Kidney epithelial cell (primary cell): Measurements from ENCODE around the gene TXNDC2. TPM values are rescaled to one million over a fixed set of nuclear protein-coding genes. Genes with fewer than 3 reads are reported as not detected.
"Not testable (repeated sequence)": the region's sequence is repeated elsewhere in the genome, so short reads cannot be mapped to it uniquely, and the experiment has no call there.

ENCODE experiments used
- DNase-seq: peaks from one replicate; pipeline ENCODE4 v3.0.0-alpha.2; 2010; ENCODE audit warnings: low read depth
- H3K27me3 ChIP-seq: 2 replicates; pipeline ENCODE4 v1.6.0; 2011; ENCODE audit warnings: low read length; ENCODE audit not compliant: control insufficient read depth, insufficient read depth
- H3K36me3 ChIP-seq: 2 replicates; pipeline ENCODE4 v1.5.1; 2011; ENCODE audit warnings: low read length; ENCODE audit not compliant: control insufficient read depth, insufficient read depth
- H3K4me3 ChIP-seq: 2 replicates; pipeline ENCODE4 v1.5.1; 2011; ENCODE audit warnings: low read depth, mild to moderate bottlenecking, control low read depth, low read length
- total RNA-seq: library from RNA; depleted of rRNA; stranded (reverse); fragments of >200 nt; gene quantifications from 2 replicates; pipeline ENCODE4 v1.2.3, GENCODE V29; 2015
- TF ChIP-seq, protein P1 (sequence below): IDR thresholded peaks from 2 replicates; pipeline ENCODE4 v1.5.1; 2011; ENCODE audit warnings: mild to moderate bottlenecking, moderate library complexity, low read length, control low read depth, inconsistent platforms; ENCODE audit not compliant: insufficient read depth, poor library complexity, severe bottlenecking

TXNDC2 gene
- total RNA-seq, 1 donor from 2014 or later: not detected

DNA sequence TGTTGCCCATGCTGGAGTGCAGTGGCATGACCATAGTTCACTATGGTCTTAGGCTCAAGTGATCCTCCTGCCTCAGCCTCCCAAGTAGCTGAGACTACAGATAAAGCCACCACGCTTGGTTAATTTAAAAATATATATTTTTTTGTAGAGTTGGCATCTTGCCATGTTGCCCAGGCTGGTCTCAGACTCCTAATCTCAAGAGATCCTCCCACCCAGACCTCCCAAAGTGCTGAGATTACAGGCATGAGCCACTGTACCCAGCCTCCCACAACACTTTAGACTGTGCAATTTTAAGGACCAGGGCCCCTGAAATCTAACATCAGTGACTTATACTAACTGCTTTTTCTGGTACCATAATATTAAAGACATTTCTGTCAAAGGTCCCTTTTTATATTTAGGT lies 5.2 kb downstream of the TXNDC2 start:
- TF ChIP-seq, protein P1, sequence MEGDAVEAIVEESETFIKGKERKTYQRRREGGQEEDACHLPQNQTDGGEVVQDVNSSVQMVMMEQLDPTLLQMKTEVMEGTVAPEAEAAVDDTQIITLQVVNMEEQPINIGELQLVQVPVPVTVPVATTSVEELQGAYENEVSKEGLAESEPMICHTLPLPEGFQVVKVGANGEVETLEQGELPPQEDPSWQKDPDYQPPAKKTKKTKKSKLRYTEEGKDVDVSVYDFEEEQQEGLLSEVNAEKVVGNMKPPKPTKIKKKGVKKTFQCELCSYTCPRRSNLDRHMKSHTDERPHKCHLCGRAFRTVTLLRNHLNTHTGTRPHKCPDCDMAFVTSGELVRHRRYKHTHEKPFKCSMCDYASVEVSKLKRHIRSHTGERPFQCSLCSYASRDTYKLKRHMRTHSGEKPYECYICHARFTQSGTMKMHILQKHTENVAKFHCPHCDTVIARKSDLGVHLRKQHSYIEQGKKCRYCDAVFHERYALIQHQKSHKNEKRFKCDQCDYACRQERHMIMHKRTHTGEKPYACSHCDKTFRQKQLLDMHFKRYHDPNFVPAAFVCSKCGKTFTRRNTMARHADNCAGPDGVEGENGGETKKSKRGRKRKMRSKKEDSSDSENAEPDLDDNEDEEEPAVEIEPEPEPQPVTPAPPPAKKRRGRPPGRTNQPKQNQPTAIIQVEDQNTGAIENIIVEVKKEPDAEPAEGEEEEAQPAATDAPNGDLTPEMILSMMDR: no peak
- Histone ChIP-seq H3K36me3 (no peaks in the 10 kb centered on the region), H3K4me3 (no peak overlapping the region), H3K27me3 (no peaks in the 10 kb centered on the region)
- no peak for DNase-seq

DNA sequence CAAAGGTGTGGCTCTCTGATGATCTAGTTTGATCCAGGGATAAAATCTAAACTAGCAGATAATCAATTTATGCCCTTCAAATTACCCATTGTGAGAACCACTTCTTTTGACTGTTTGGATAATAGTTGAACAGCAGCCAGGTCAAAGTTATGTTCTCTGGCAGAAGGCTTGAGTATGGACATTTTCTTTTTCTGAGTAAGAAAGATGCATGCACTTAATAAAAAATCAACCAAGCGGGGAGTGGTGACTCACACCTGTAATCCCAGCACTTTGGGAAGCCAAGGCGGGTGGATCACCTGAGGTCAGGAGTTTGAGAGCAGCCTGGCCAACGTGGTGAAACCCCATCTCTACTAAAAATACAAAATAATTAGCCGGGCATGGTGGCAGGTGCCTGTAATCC lies 5.7 kb downstream of the TXNDC2 start:
- H3K36me3 ChIP-seq, H3K4me3 ChIP-seq, DNase-seq, H3K27me3 ChIP-seq: not testable (repeated sequence)

DNA sequence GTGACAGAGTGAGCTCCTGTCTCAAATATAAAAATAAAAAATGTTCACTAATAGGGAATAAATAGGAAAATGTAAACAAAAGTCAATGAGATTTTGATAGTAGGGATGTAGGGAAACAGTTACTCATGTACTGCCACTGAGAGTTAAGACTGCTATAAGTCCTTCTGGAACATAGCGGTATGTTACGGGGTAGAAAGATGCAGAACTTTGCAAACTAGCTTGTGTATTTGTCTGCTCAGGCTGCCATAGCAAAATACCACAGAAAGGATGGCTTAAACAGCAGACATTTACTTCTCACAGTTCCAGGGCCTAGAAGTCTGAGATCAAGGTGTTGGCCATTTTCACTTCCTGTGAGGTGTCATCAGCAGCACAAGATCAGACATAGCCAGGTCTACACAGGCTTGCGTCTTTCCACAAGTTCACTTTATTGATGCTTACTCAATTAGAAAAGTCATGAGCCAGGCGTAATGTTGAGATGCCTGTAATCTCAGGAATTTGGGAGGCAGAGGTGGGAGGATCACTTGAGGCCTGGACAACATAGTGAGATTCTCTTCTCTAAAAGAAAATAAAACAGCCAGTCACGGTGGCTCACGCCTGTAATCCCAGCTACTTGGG lies 8.8 kb downstream of the TXNDC2 start:
- no peak for DNase-seq

DNA sequence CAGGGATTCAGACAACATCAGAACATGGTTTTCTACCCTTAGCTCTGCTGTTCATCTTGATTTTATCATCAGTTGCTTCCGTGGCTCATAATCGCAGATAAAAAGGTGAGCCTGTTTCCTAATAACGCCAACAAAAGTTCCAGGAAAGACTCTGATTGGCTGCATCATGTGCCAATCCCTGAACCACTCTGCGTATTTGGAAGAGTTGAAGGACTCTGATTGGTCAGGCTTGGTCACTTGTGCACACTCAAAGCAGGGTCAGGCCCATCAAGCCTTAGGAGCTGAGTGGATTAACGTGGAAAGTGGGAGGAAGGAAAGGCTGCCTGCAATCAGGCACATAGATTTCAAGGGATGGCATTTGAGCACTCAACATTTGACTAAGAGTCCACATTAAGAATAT lies 11.4 kb downstream of the TXNDC2 start:
- no peak for DNase-seq
- TF ChIP-seq, protein P1: no peak
- no peaks in the 10 kb centered on the region for H3K27me3 ChIP-seq
- H3K4me3 ChIP-seq: no peak overlapping the region
- H3K36me3 ChIP-seq: no peaks in the 10 kb centered on the region

More for the DNA sequence above, 8.8 kb downstream of the TXNDC2 start:
- H3K36me3 ChIP-seq: no peaks in the 10 kb centered on the region
- H3K4me3 ChIP-seq: no peak overlapping the region
- no peaks in the 10 kb centered on the region for H3K27me3 ChIP-seq
- TF ChIP-seq, protein P1: no peak

DNA sequence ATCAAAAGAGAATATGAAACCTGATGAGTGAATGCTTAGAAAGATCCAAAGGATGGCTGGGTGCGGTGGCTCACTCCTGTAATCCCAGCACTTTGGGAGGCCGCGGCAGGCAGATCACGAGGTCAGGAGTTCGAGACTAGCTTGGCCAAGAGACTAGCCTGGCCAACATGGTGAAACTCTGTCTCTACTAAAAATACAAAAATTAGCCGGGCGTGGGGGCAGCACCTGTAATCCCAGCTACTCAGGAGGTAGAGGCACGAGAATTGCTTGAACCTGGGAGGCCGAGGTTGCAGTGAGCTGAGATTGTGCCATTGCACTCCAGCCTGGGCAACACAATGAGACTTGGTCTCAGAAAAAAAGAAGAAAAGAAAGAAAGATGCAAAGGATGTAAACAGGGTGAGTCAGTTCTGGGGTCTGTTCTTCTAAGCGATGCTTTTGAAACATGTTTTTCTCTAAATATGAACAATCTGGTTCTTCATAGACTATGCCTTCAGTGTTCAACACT lies 12.1 kb downstream of the TXNDC2 start:
- H3K4me3 ChIP-seq, H3K36me3 ChIP-seq, DNase-seq, H3K27me3 ChIP-seq: not testable (repeated sequence)

DNA sequence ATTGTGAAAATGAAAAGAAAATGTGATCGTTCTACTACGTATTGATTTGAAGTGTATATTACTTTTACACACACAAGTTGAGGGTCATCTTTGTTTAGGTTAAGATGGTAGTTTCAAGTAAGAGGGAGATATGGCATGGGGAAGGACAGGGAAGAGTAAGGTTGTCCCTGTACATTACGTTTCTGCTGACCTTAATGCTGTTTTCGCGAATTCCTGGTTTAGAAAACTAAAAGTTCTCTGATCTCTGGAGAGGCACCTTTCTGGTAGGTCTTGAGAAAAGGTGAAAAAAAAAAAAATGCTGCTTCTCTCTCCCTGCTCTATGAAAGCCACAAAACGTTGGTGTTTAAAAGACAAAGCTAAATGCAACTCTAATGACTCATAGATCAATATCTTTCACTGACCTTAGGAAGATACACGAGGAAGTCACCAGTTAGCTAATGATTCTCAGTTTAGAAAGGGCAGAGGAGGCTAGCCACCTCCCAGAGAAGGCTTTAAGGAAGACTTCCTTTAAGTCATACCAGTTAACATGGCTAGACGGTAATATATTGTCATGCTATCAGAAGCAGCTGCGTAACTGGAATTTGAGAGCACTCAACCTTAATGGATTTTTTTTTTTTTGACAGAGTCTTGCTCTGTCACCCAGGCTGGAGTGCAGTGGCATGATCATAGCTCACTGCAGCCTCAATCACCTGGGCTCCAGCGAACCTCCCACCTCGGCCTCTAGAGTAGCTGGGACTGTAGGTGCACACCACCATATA lies 13.2 kb downstream of the TXNDC2 start:
- TF ChIP-seq, protein P1: no peak
- no peaks in the 10 kb centered on the region for H3K27me3 ChIP-seq
- no peak overlapping the region for H3K4me3 ChIP-seq
- DNase-seq: peak; percentile 62
- H3K36me3 ChIP-seq: no peaks in the 10 kb centered on the region

DNA sequence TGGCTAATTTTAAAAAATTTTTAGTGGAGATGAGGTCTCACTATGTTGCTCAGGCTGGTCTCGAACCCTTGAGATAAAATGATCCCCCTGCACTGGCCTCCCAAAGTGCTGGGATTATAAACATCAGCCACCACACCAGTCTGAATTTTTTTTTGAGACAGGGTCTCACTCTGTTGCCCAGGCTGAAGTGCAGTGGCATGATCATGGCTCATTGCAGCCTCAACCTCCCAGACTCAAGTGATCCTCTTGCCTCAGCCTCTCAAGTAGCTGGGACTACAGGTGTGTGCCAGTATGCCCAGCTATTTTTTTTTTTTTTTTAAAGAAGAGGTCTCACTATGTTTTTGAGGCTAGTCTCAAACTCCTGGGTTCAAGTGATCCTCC lies 13.8 kb downstream of the TXNDC2 start:
- DNase-seq: not testable (repeated sequence)

More for the DNA sequence above, 13.8 kb downstream of the TXNDC2 start:
- H3K36me3 ChIP-seq, H3K27me3 ChIP-seq, H3K4me3 ChIP-seq: not testable (repeated sequence)
